Fibroblast of pulmonary artery (primary cell): Measurements from ENCODE around the gene AKAP8.

ENCODE experiments used
- DNase-seq: peaks from one replicate; pipeline ENCODE4 v3.0.0-alpha.2; 2010; ENCODE audit warnings: low read depth
- H3K4me3 ChIP-seq: replicated peaks from 2 replicates; pipeline ENCODE4 v1.5.1; 2011; ENCODE audit warnings: low read depth, mild to moderate bottlenecking, control low read depth, low read length, moderate library complexity
- TF ChIP-seq, protein P1 (sequence below): IDR thresholded peaks from 2 replicates; pipeline ENCODE4 v1.5.1; 2011; ENCODE audit warnings: mild to moderate bottlenecking, control low read depth, low read length, inconsistent platforms; ENCODE audit errors: missing control alignments

Gene AKAP8

DNA sequence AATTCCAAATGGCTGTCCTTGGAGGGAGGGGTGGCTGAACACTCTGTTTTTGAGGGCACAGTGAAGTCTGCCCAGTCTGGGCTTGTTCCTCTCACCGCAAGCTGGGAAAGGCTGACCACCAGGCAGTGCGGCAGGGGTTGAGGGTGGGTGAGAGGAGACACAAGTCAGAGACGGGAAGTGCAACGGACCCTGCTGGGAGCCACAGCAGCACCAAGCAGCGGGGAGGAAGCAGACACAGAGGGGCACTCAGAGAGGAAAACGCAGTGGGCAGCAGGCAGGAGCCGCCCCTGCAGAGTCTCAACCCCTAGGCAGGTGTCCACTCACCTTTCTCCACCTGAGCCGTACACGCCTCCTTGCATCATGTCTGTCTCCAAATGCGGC is 23.6 kb upstream of the AKAP8 start:
- TF ChIP-seq, protein P1, sequence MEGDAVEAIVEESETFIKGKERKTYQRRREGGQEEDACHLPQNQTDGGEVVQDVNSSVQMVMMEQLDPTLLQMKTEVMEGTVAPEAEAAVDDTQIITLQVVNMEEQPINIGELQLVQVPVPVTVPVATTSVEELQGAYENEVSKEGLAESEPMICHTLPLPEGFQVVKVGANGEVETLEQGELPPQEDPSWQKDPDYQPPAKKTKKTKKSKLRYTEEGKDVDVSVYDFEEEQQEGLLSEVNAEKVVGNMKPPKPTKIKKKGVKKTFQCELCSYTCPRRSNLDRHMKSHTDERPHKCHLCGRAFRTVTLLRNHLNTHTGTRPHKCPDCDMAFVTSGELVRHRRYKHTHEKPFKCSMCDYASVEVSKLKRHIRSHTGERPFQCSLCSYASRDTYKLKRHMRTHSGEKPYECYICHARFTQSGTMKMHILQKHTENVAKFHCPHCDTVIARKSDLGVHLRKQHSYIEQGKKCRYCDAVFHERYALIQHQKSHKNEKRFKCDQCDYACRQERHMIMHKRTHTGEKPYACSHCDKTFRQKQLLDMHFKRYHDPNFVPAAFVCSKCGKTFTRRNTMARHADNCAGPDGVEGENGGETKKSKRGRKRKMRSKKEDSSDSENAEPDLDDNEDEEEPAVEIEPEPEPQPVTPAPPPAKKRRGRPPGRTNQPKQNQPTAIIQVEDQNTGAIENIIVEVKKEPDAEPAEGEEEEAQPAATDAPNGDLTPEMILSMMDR: no peak
- no peak for DNase-seq
- no peak overlapping the region for H3K4me3 ChIP-seq

DNA sequence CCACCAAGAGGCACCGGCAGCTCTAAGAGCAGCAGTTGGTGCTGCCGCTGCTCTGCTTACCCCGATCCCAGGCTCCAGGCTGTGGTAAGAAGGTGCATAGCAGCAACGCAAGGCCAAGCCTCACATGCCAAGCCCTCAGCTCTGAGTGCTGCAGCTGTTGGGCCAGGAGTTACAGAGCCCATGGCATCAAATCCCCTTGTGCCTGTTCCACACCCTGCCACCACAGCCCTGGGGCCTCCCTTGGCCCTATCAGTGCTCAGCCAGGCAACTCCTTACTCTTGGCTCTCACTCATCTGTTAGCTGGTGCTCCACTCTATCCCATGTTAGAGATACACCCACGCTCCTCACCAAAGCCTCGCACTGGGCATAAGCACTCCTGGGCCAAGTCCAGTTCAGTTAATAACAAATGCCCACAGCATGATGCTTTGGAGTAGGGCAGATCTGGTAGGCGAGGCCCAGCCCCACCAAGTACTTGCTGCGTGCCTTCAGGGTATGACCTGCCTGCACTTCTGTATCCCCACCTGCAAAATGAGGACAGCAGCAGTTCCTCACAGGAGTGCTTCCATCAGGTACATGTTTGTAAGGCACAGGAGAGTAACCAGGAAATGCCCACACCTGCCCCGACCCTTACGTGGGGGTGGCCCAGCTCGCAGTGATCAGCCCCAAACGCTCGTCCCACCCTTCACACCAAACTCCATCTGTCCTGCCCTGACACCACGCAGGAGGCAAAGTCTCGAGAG is 23.0 kb upstream of the AKAP8 start:
- DNase-seq: no peak
- TF ChIP-seq, protein P1: no peak
- H3K4me3 ChIP-seq: no peak overlapping the region

DNA sequence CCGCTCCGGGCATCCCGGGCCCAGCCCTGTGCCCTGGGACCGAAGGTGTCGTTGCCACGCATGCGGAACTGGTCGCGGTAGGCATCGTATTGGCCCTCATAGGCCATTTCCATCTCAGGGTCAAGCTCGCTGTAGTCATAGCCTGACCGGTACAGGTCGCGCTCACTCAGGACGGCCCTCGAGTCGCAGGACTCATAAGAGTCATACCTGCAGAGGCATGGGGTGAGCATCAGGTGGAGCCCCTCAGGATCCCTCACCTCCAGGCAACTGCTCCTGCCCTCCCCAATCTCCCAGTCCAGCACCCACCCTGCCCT is 21.8 kb upstream of the AKAP8 start:
- TF ChIP-seq, protein P1: no peak
- no peak for DNase-seq

DNA sequence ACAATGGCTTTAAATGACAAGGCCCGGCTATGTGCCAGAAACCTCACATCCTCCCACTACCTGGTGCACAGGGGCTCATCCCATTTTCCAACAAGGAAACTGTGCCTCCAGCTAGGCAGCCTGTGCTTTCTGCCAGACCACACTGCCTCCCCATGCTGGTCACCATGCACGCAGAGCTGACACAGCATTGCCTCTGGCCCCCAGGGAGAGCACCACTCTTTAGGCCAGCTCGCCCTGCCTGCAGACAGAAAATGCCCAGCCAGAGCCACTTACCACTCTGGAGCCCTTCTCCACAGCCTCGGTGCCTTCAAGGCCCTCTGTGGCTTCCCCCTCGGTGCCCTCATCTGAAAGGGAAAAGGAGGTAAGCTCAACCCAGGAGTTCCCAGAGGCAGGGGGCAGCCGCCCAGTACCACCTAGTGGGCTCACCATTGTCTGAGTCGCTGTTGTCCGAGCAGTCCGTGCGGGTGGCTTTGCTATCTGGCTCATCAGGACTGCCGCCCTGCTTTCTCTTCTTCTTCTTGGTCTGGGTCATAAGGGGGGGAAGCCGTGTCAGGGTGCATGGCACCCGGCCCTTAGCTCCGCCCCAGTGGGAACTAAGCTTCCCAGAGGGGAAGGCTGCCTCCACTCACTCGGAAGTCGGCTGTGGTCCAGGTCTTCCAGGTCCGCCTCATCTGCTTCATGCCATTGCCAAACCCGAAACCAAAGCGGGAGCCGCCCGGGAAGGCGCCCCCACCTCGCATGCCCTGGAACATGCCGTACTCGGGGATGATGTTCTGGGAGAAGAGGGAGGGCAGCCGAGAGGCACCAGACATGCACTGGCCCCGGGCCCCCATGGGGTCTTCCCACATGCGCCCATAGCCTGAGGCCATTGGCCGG is 21.2 kb upstream of the AKAP8 start:
- H3K4me3 ChIP-seq: no peak overlapping the region
- DNase-seq: no peak
- TF ChIP-seq, protein P1: no peak

More for the DNA sequence above, 21.8 kb upstream of the AKAP8 start:
- H3K4me3 ChIP-seq: no peak overlapping the region

DNA sequence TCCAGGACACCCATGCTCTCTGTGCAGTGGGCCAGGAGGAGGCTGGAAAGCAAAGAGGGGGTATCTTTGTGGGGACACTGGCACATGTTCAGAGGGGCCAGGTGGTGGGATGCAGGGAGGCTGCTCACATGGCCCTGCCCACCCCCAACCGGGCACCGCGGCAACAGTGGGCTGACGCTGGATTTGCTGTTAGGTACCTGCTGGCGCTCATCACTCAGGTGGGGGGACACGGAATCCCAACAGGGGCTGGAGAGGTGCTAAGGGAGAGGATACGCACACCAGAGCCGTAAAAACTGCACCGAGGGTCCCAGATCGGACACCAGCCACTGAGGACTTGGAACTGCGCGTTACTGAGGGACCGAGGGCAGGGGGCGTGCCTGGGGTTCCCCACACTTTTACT is 20.0 kb upstream of the AKAP8 start:
- no peak for DNase-seq
- no peak overlapping the region for H3K4me3 ChIP-seq
- TF ChIP-seq, protein P1: no peak

DNA sequence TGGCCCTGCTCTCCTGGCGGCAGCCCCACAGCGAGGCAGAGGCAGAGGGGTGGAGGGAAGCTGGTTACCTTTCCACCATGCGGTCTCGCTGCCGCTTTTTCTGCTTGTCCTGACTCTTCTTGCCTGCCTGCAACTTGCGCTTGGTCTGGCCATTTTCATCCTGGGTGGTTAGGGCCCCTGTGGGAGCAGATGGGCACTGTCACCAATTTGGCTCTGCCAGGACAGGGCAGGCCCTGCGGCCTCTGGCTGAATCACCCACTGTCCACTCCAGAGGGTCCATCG is 19.6 kb upstream of the AKAP8 start:
- H3K4me3 ChIP-seq: no peak overlapping the region
- TF ChIP-seq, protein P1: no peak
- DNase-seq: no peak
